Fibroblast of peridontal ligament (primary cell): ENCODE data around the gene FMNL2.
A peak's percentile ranks its signal among the peaks of the same experiment; 100 is the strongest.

Source experiments
- DNase-seq: peaks from one replicate; pipeline ENCODE4 v3.0.0-alpha.2; 2010; ENCODE audit errors: extremely low read depth

FMNL2 gene

DNA sequence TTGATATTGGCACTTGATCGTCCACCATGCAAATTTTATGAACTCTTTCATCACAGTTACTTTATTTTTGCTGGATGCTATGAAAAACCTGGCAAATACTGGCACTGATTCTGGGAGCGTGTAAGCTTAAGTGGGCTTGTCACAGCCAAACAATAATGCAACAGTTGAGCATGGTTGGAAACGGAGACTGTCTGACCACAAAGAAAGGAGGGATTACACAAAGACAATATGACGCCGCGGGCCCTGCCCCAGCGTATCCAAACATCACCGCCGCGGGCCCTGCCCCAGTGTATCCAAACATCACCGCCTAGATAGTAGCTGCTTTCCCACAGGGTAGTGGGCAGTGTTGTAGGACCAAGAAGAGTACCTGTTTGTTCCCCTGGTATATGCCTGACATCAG, 246.4 kb downstream of the FMNL2 start:
- no peak for DNase-seq

DNA sequence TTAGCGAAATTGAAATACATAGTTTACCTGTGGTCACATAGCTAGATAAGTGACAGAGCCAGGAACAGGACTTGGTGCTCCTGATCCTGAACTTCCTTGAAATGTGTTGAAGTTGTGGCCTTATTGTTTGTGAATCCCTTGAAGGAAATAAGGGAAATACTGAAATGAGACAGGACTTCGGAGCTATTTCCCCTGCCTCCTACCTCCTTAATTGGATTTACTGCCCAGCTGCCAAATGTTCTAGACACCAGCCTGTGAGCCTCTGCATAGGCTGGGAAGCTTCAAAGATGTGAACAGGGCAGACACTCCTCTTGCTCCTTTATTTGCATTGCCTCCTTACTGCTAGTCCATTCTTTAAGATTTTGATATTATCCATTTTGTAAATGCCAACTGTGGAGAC, 247.1 kb downstream of the FMNL2 start:
- no peak for DNase-seq

- no peak for DNase-seq
Observed at GRCh38 chr2:152583512-152584229, 248.7 kb downstream of the FMNL2 start.

- DNase-seq: peak; percentile 33
Observed at GRCh38 chr2:152584301-152584700, 249.3 kb downstream of the FMNL2 start.

- DNase-seq: peak; percentile 98
Observed at GRCh38 chr2:152585830-152586484, 251.0 kb downstream of the FMNL2 start.

- DNase-seq: peak; percentile 55
Observed at GRCh38 chr2:152587187-152587947, 252.4 kb downstream of the FMNL2 start.

- DNase-seq: no peak
Observed at GRCh38 chr2:152588998-152589397, 254.0 kb downstream of the FMNL2 start.

GRCh38 chr2:152594022-152594766, 259.2 kb downstream of the FMNL2 start:
- no peak for DNase-seq

GRCh38 chr2:152594792-152595191, 259.8 kb downstream of the FMNL2 start:
- peak; percentile 95 for DNase-seq

- no peak for DNase-seq
Observed at GRCh38 chr2:152598975-152599759, 264.2 kb downstream of the FMNL2 start.

- no peak for DNase-seq
Observed at GRCh38 chr2:152600051-152600657, 265.2 kb downstream of the FMNL2 start.

- DNase-seq: peak; percentile 67
Observed at GRCh38 chr2:152600697-152601096, 265.7 kb downstream of the FMNL2 start.

DNA sequence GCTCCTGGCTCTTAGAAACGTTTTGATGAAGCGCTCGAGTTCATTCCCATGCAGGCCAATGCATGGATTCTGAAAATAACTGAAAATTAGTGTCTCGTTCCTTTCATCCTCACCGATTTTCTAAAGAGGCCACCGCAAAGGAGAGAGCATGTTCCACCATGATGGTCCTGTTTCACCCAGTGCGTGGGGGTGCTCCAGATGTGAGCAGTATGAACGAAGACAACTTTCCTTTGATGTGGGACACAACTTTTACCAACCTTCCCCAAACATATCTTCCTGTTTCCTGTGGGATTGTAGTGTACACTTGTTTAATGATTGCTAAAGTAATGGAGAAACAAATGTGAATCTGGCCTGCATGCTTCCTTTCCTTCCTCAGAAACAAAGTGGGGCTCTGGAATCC, 267.8 kb downstream of the FMNL2 start:
- no peak for DNase-seq

GRCh38 chr2:152603166-152603565, 268.2 kb downstream of the FMNL2 start:
- DNase-seq: no peak

GRCh38 chr2:152606081-152606480, 271.1 kb downstream of the FMNL2 start:
- DNase-seq: peak; percentile 61

DNA sequence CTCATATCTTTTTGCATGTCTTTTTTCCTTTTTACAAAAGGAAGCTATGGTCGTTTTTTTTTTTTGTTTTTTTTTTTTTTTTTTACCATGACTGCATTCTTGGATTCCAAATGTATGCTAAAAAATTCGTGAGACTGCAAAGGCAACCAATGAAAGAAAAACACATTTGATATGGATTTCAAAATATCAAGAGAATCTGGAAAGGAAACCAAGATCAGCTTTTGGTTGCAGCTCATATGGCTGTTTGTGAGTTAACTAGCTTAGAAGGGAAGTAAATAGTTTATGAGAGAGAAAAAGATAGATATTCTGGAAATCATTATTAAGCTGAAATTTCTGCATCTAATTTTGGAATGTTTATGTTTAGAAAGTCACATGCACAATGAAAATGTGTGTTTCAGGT, 272.0 kb downstream of the FMNL2 start:
- peak; percentile 37 for DNase-seq

DNA sequence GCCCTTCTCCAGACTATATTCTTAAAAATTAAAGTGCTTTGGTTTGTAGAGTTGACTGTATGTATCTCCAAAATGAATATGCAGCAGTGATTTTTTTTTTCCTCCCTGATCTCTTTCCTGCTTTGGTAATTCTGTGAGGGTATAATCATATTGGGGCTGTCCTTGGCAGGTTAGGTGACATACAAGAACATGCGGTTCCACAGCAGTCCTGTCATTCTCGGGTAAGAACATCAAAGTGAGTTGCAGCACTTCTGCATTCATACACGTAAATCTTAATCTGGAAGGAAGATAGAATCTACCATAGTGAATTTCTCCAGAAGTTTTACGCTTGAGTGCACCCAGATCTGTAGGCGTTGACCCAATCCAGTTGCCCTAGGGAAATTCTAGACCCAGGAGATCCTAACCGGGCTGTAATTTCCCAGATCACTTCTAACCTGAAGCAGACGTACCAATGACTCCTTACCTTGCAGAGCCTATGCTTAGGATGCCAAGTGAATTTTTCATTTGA, 272.9 kb downstream of the FMNL2 start:
- no peak for DNase-seq

- DNase-seq: peak; percentile 36
Observed at GRCh38 chr2:152609154-152609553, 274.2 kb downstream of the FMNL2 start.

GRCh38 chr2:152609699-152610098, 274.7 kb downstream of the FMNL2 start:
- no peak for DNase-seq

DNA sequence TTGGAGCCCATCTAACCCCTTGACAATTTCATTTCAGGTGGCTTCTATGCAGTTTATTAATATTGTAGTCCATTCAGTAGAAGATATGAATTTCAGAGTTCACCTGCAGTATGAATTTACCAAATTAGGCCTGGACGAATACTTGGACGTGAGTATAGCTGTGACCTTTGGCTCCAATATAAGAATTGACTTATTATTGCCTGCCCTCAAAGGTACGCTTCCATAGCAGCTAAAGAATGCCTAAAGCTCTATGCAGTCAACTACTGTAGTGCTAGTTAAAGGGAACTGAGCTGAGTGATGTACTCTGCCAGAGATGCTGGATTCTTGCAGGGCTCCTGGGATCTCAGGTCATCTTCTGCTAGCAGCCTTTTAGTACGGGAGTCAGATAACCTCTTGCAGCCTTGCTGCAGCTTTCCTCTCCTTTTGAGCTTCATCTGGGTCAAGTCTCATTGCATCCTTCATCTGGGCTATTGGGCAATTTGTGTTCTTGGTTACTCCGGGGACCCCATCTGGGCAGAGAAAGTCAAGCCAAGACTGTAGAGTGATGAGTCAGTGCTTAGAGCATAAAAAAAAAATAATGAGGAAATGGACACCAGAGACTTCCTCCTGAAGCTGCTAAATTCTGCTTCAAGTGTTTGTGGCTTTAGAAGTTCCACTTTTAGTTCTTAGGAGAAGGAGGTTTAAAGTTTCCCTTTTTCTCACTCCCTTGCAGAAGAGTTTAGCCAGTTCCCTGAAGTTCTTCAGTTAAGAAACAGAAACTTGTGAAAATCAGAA, 276.7 kb downstream of the FMNL2 start:
- DNase-seq: peak; percentile 95
